ENCODE measurements around the gene CNNM4.

CNNM4 gene

GRCh38 chr2:96832408-96832753 lies 71.7 kb downstream of the CNNM4 start:
- TF ChIP-seq CTCF (conservative IDR thresholded peaks at IDR 0.05), result no peak
- H3K27ac ChIP-seq, result no peak overlapping the region

GRCh38 chr2:96832754-96833507 lies 72.2 kb downstream of the CNNM4 start:
- H3K27ac ChIP-seq, result no peak overlapping the region

GRCh38 chr2:96835830-96836229 lies 75.1 kb downstream of the CNNM4 start:
- TF ChIP-seq CTCF (conservative IDR thresholded peaks at IDR 0.05), result no peak

More at GRCh38 chr2:96832754-96833507, 72.2 kb downstream of the CNNM4 start:
- no peak for TF ChIP-seq CTCF (conservative IDR thresholded peaks at IDR 0.05)

GRCh38 chr2:96837575-96837974 lies 76.9 kb downstream of the CNNM4 start:
- H3K27ac ChIP-seq, result no peak overlapping the region
- no peak for TF ChIP-seq CTCF (conservative IDR thresholded peaks at IDR 0.05)

More at GRCh38 chr2:96835830-96836229, 75.1 kb downstream of the CNNM4 start:
- no peak overlapping the region for H3K27ac ChIP-seq

- no peak overlapping the region for H3K27ac ChIP-seq
- no peak for TF ChIP-seq CTCF (conservative IDR thresholded peaks at IDR 0.05)
Measured at GRCh38 chr2:96838345-96839292, 77.9 kb downstream of the CNNM4 start.

- no peak for TF ChIP-seq CTCF (conservative IDR thresholded peaks at IDR 0.05)
- no peak overlapping the region for H3K27ac ChIP-seq
Measured at GRCh38 chr2:96839293-96839874, 78.7 kb downstream of the CNNM4 start.

Measured in VCaP (cell line).